Loucy (cell line): ENCODE measurements around the gene PCDHGB3.
"Not testable (repeated sequence)": the region's sequence is repeated elsewhere in the genome, so short reads cannot be mapped to it uniquely, and the experiment has no call there.

Source experiments
- H2AFZ ChIP-seq: fragments of 200-600 bp; sonication (generic); 2 replicates; pipeline ENCODE4 v1.6.0; 2016; ENCODE audit warnings: antibody characterized with exemption, mild to moderate bottlenecking, low read length, moderate library complexity
- H3F3A ChIP-seq: fragments of 200-600 bp; 2 replicates; pipeline ENCODE4 v1.6.0; 2016; ENCODE audit warnings: antibody characterized with exemption, low read depth, mild to moderate bottlenecking
- H3K27me3 ChIP-seq: fragments of 200-600 bp; sonication (generic); 2 replicates; pipeline ENCODE4 v1.6.1; 2014; ENCODE audit warnings: low read length, mild to moderate bottlenecking; ENCODE audit not compliant: insufficient read depth, poor library complexity, severe bottlenecking
- H3K36me3 ChIP-seq: fragments of 200-600 bp; sonication (generic); 2 replicates; pipeline ENCODE4 v1.6.1; 2016; ENCODE audit warnings: low read length; ENCODE audit not compliant: insufficient read depth
- H3K4me1 ChIP-seq: fragments of 200-600 bp; sonication (generic); 2 replicates; pipeline ENCODE4 v1.5.1; 2014; ENCODE audit warnings: low read length, mild to moderate bottlenecking; ENCODE audit not compliant: insufficient read depth, poor library complexity, severe bottlenecking
- H3K4me2 ChIP-seq: fragments of 200-600 bp; sonication (generic); 2 replicates; pipeline ENCODE4 v1.6.0; 2014; ENCODE audit warnings: antibody characterized with exemption, low read length, low read depth, mild to moderate bottlenecking; ENCODE audit not compliant: poor library complexity, severe bottlenecking
- H3K4me3 ChIP-seq: fragments of 200-600 bp; sonication (generic); 2 replicates; pipeline ENCODE4 v1.5.1; 2014; ENCODE audit warnings: low read length, mild to moderate bottlenecking, mixed read lengths; ENCODE audit not compliant: poor library complexity, severe bottlenecking
- H3K79me2 ChIP-seq: fragments of 200-600 bp; sonication (generic); 2 replicates; pipeline ENCODE4 v1.6.1; 2014; ENCODE audit warnings: low read length; ENCODE audit not compliant: insufficient read depth
- H3K9ac ChIP-seq: fragments of 200-600 bp; sonication (generic); 2 replicates; pipeline ENCODE4 v1.6.0; 2014; ENCODE audit warnings: mild to moderate bottlenecking, low read depth, low read length, moderate library complexity; ENCODE audit not compliant: poor library complexity, severe bottlenecking
- H3K9me2 ChIP-seq: fragments of 200-600 bp; sonication (generic); replicated peaks from 2 replicates; pipeline ENCODE4 v1.6.1; 2016; ENCODE audit warnings: low read depth, low read length, mixed read lengths
- H3K9me3 ChIP-seq: fragments of 200-600 bp; sonication (generic); 2 replicates; pipeline ENCODE4 v1.6.1; 2014; ENCODE audit warnings: mild to moderate bottlenecking, antibody characterized with exemption, low read length, low read depth; ENCODE audit not compliant: insufficient read depth
- H4K20me1 ChIP-seq: fragments of 200-600 bp; sonication (generic); 2 replicates; pipeline ENCODE4 v1.6.0; 2014; ENCODE audit warnings: antibody characterized with exemption, low read length, mild to moderate bottlenecking; ENCODE audit not compliant: insufficient read depth, poor library complexity, severe bottlenecking
- EZH2phosphoT487 ChIP-seq: fragments of 200-600 bp; IDR thresholded peaks from 2 replicates; pipeline ENCODE4 v1.6.1; 2018; ENCODE audit warnings: antibody characterized with exemption, mild to moderate bottlenecking, moderate library complexity, borderline replicate concordance
- TF ChIP-seq, protein P1 (sequence below): fragments of 200-600 bp; sonication (generic); conservative IDR thresholded peaks from 2 replicates; pipeline ENCODE4 v1.5.1; 2014; ENCODE audit warnings: mild to moderate bottlenecking, antibody characterized with exemption, low read length

Gene PCDHGB3

DNA sequence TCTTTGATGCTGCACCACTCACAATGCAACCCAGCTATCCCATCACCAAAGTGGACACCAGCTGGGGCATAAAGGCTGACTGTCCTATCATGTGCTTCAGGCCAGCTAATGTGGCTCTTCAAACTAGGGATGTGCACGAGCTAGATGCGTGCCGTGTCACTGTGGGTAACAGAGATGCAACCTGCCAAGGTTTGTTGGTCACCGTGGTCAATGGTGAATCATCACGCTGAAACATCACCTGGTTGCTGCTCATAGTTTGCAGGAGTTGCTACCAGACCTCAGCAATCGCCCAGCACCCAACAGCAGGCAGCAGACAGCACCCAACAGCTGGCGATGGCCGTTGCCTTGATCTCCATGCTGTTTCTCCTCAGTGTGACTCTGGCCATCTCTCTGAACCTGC lies 41.8 kb upstream of the PCDHGB3 start:
- Histone ChIP-seq H3K79me2 (no peaks in the 10 kb centered on the region), H2AFZ (no peak overlapping the region), H4K20me1 (no peaks in the 10 kb centered on the region), H3K9me2 (no peaks in the 10 kb centered on the region), H3K27me3 (no peaks in the 10 kb centered on the region), H3K36me3 (no peaks in the 10 kb centered on the region), H3F3A (no peaks in the 10 kb centered on the region), H3K9me3 (no peaks in the 10 kb centered on the region), H3K4me1 (no peaks in the 10 kb centered on the region), H3K4me2 (no peak overlapping the region), H3K9ac (no peak overlapping the region), H3K4me3 (no peak overlapping the region)
- TF ChIP-seq, protein P1, sequence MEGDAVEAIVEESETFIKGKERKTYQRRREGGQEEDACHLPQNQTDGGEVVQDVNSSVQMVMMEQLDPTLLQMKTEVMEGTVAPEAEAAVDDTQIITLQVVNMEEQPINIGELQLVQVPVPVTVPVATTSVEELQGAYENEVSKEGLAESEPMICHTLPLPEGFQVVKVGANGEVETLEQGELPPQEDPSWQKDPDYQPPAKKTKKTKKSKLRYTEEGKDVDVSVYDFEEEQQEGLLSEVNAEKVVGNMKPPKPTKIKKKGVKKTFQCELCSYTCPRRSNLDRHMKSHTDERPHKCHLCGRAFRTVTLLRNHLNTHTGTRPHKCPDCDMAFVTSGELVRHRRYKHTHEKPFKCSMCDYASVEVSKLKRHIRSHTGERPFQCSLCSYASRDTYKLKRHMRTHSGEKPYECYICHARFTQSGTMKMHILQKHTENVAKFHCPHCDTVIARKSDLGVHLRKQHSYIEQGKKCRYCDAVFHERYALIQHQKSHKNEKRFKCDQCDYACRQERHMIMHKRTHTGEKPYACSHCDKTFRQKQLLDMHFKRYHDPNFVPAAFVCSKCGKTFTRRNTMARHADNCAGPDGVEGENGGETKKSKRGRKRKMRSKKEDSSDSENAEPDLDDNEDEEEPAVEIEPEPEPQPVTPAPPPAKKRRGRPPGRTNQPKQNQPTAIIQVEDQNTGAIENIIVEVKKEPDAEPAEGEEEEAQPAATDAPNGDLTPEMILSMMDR = no peak
- no peak for TF ChIP-seq EZH2phosphoT487

DNA sequence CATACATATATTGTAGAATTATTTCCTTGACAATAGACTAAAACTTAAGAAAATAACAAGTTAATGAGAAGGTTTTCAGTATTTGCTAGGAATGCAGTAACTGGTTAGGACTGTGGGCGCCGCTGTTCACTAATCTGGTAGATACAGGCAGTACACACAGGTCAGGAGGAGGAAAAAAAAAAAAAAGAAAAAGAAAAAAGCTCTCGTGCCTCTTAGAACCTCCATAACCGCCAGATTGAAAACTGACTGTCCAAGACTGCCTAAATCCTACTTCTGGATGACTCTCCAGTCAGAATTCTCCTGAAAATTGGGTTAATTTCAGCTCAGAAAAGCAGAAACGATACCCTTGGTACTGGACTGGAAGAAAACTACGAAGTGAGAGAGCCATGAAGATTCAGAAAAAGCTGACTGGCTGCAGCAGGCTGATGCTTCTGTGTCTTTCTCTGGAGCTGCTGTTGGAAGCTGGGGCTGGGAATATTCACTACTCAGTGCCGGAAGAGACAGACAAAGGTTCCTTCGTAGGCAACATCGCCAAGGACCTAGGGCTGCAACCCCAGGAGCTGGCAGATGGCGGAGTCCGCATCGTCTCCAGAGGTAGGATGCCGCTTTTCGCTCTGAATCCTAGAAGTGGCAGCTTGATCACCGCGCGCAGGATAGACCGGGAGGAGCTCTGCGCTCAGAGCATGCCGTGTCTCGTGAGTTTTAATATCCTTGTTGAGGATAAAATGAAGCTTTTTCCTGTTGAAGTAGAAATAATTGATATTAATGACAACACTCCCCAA lies 39.6 kb upstream of the PCDHGB3 start, which contains the start of gene PCDHGA1:
PCDHGA1 (plus strand) TSS at position 216 of the 782 bp plus-strand sequence.
- TF ChIP-seq, protein P1 = peak; percentile 1
- no peak for TF ChIP-seq EZH2phosphoT487
- no peak within 1 kb of the TSS for H3K9ac ChIP-seq
- H3K9me3 ChIP-seq = no peaks in the 10 kb centered on the region
- no peak within 1 kb of the TSS for H3K4me3 ChIP-seq
- no peak within 1 kb of the TSS for H3K4me2 ChIP-seq
- H3K4me1 ChIP-seq = no peaks in the 10 kb centered on the region
- no peaks in the 10 kb centered on the region for H3F3A ChIP-seq
- H2AFZ ChIP-seq = no peak within 1 kb of the TSS
- H3K79me2 ChIP-seq = no peaks in the 10 kb centered on the region
- no peaks in the 10 kb centered on the region for H3K36me3 ChIP-seq
- no peaks in the 10 kb centered on the region for H3K9me2 ChIP-seq
- no peaks in the 10 kb centered on the region for H3K27me3 ChIP-seq
- no peaks in the 10 kb centered on the region for H4K20me1 ChIP-seq

DNA sequence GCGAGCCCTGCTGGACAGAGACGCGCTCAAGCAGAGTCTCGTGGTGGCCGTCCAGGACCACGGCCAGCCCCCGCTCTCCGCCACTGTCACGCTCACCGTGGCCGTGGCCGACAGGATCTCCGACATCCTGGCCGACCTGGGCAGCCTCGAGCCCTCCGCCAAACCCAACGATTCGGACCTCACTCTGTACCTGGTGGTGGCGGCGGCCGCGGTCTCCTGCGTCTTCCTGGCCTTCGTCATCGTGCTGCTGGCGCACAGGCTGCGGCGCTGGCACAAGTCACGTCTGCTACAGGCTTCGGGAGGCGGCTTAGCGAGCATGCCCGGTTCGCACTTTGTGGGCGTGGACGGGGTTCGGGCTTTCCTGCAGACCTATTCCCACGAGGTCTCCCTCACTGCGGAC lies 37.5 kb upstream of the PCDHGB3 start:
- H2AFZ ChIP-seq, H3K9me3 ChIP-seq, H3K9ac ChIP-seq, H3K4me2 ChIP-seq, H3K79me2 ChIP-seq, H3F3A ChIP-seq, H3K4me3 ChIP-seq, H3K4me1 ChIP-seq, H4K20me1 ChIP-seq, H3K27me3 ChIP-seq, H3K9me2 ChIP-seq, H3K36me3 ChIP-seq: not testable (repeated sequence)
